ENCODE measurements around the gene JAM3.

DNA sequence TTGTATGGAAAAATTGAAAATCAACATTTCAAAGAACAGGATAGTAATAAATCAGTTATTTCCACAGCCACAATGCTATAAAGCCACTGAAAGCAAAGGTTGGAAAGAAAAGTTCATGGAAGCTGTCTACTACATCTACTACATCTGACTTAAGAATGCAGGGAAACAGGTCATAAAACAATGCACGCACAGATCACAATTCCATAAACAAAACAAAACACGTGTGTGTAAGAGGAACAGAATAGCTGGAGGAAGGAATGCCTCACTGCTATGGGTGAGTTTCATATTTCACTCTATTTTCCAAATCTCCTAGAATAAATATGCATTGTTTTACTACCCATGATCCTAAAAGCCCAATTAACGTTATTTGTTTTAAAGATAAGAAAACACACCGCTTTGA lies 88.6 kb downstream of the JAM3 start:
- TF ChIP-seq, protein P1, sequence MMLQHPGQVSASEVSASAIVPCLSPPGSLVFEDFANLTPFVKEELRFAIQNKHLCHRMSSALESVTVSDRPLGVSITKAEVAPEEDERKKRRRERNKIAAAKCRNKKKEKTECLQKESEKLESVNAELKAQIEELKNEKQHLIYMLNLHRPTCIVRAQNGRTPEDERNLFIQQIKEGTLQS (CRISPR knock-in tag; conservative IDR thresholded peaks at IDR 0.05) = no peak
- TF ChIP-seq, protein P2, sequence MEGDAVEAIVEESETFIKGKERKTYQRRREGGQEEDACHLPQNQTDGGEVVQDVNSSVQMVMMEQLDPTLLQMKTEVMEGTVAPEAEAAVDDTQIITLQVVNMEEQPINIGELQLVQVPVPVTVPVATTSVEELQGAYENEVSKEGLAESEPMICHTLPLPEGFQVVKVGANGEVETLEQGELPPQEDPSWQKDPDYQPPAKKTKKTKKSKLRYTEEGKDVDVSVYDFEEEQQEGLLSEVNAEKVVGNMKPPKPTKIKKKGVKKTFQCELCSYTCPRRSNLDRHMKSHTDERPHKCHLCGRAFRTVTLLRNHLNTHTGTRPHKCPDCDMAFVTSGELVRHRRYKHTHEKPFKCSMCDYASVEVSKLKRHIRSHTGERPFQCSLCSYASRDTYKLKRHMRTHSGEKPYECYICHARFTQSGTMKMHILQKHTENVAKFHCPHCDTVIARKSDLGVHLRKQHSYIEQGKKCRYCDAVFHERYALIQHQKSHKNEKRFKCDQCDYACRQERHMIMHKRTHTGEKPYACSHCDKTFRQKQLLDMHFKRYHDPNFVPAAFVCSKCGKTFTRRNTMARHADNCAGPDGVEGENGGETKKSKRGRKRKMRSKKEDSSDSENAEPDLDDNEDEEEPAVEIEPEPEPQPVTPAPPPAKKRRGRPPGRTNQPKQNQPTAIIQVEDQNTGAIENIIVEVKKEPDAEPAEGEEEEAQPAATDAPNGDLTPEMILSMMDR (IDR thresholded peaks at IDR 0.05) = no peak
- TF ChIP-seq SP1 (CRISPR knock-in tag; conservative IDR thresholded peaks at IDR 0.05) (no peak), GRHL2 (CRISPR knock-in tag; IDR thresholded peaks at IDR 0.05; ENCODE audit: insufficient replicate concordance, severe bottlenecking) (no peak), ATF1 (CRISPR knock-in tag; IDR thresholded peaks at IDR 0.05) (no peak), NR3C1 (CRISPR knock-in tag; conservative IDR thresholded peaks at IDR 0.05; ENCODE audit: low read depth) (no peak), ZBTB21 (CRISPR knock-in tag; IDR thresholded peaks at IDR 0.05; ENCODE audit: borderline replicate concordance) (no peak), NR1H2 (CRISPR knock-in tag; IDR thresholded peaks at IDR 0.05) (no peak), ZNF232 (CRISPR knock-in tag; IDR thresholded peaks at IDR 0.05) (no peak)
- TF ChIP-seq, protein P3, sequence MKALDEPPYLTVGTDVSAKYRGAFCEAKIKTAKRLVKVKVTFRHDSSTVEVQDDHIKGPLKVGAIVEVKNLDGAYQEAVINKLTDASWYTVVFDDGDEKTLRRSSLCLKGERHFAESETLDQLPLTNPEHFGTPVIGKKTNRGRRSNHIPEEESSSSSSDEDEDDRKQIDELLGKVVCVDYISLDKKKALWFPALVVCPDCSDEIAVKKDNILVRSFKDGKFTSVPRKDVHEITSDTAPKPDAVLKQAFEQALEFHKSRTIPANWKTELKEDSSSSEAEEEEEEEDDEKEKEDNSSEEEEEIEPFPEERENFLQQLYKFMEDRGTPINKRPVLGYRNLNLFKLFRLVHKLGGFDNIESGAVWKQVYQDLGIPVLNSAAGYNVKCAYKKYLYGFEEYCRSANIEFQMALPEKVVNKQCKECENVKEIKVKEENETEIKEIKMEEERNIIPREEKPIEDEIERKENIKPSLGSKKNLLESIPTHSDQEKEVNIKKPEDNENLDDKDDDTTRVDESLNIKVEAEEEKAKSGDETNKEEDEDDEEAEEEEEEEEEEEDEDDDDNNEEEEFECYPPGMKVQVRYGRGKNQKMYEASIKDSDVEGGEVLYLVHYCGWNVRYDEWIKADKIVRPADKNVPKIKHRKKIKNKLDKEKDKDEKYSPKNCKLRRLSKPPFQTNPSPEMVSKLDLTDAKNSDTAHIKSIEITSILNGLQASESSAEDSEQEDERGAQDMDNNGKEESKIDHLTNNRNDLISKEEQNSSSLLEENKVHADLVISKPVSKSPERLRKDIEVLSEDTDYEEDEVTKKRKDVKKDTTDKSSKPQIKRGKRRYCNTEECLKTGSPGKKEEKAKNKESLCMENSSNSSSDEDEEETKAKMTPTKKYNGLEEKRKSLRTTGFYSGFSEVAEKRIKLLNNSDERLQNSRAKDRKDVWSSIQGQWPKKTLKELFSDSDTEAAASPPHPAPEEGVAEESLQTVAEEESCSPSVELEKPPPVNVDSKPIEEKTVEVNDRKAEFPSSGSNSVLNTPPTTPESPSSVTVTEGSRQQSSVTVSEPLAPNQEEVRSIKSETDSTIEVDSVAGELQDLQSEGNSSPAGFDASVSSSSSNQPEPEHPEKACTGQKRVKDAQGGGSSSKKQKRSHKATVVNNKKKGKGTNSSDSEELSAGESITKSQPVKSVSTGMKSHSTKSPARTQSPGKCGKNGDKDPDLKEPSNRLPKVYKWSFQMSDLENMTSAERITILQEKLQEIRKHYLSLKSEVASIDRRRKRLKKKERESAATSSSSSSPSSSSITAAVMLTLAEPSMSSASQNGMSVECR (CRISPR knock-in tag; IDR thresholded peaks at IDR 0.05; ENCODE audit: borderline replicate concordance) = no peak
- TF ChIP-seq, protein P4, sequence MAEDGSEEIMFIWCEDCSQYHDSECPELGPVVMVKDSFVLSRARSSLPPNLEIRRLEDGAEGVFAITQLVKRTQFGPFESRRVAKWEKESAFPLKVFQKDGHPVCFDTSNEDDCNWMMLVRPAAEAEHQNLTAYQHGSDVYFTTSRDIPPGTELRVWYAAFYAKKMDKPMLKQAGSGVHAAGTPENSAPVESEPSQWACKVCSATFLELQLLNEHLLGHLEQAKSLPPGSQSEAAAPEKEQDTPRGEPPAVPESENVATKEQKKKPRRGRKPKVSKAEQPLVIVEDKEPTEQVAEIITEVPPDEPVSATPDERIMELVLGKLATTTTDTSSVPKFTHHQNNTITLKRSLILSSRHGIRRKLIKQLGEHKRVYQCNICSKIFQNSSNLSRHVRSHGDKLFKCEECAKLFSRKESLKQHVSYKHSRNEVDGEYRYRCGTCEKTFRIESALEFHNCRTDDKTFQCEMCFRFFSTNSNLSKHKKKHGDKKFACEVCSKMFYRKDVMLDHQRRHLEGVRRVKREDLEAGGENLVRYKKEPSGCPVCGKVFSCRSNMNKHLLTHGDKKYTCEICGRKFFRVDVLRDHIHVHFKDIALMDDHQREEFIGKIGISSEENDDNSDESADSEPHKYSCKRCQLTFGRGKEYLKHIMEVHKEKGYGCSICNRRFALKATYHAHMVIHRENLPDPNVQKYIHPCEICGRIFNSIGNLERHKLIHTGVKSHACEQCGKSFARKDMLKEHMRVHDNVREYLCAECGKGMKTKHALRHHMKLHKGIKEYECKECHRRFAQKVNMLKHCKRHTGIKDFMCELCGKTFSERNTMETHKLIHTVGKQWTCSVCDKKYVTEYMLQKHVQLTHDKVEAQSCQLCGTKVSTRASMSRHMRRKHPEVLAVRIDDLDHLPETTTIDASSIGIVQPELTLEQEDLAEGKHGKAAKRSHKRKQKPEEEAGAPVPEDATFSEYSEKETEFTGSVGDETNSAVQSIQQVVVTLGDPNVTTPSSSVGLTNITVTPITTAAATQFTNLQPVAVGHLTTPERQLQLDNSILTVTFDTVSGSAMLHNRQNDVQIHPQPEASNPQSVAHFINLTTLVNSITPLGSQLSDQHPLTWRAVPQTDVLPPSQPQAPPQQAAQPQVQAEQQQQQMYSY (CRISPR knock-in tag; IDR thresholded peaks at IDR 0.05) = no peak
- TF ChIP-seq, protein P5, sequence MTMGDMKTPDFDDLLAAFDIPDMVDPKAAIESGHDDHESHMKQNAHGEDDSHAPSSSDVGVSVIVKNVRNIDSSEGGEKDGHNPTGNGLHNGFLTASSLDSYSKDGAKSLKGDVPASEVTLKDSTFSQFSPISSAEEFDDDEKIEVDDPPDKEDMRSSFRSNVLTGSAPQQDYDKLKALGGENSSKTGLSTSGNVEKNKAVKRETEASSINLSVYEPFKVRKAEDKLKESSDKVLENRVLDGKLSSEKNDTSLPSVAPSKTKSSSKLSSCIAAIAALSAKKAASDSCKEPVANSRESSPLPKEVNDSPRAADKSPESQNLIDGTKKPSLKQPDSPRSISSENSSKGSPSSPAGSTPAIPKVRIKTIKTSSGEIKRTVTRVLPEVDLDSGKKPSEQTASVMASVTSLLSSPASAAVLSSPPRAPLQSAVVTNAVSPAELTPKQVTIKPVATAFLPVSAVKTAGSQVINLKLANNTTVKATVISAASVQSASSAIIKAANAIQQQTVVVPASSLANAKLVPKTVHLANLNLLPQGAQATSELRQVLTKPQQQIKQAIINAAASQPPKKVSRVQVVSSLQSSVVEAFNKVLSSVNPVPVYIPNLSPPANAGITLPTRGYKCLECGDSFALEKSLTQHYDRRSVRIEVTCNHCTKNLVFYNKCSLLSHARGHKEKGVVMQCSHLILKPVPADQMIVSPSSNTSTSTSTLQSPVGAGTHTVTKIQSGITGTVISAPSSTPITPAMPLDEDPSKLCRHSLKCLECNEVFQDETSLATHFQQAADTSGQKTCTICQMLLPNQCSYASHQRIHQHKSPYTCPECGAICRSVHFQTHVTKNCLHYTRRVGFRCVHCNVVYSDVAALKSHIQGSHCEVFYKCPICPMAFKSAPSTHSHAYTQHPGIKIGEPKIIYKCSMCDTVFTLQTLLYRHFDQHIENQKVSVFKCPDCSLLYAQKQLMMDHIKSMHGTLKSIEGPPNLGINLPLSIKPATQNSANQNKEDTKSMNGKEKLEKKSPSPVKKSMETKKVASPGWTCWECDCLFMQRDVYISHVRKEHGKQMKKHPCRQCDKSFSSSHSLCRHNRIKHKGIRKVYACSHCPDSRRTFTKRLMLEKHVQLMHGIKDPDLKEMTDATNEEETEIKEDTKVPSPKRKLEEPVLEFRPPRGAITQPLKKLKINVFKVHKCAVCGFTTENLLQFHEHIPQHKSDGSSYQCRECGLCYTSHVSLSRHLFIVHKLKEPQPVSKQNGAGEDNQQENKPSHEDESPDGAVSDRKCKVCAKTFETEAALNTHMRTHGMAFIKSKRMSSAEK (CRISPR knock-in tag; IDR thresholded peaks at IDR 0.05; ENCODE audit: borderline replicate concordance) = no peak
- TF ChIP-seq, protein P6, sequence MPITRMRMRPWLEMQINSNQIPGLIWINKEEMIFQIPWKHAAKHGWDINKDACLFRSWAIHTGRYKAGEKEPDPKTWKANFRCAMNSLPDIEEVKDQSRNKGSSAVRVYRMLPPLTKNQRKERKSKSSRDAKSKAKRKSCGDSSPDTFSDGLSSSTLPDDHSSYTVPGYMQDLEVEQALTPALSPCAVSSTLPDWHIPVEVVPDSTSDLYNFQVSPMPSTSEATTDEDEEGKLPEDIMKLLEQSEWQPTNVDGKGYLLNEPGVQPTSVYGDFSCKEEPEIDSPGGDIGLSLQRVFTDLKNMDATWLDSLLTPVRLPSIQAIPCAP (CRISPR knock-in tag; IDR thresholded peaks at IDR 0.05) = no peak
- TF ChIP-seq, protein P7, sequence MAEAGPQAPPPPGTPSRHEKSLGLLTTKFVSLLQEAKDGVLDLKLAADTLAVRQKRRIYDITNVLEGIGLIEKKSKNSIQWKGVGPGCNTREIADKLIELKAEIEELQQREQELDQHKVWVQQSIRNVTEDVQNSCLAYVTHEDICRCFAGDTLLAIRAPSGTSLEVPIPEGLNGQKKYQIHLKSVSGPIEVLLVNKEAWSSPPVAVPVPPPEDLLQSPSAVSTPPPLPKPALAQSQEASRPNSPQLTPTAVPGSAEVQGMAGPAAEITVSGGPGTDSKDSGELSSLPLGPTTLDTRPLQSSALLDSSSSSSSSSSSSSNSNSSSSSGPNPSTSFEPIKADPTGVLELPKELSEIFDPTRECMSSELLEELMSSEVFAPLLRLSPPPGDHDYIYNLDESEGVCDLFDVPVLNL (CRISPR knock-in tag; IDR thresholded peaks at IDR 0.05; ENCODE audit: borderline replicate concordance, low read depth) = no peak

Measured in WTC11 (cell line).